Stimulated activated CD4-positive, alpha-beta T cell treated with anti-CD3 and anti-CD28 coated beads, Interleukin-1b, Interleukin-23, amount 100 ng/mL, for 1 hour (primary cell): Measurements from ENCODE around the gene DHRS7B.

Source experiments
- DNase-seq, 2 donors: peaks; one replicate each; pipeline ENCODE4 v3.0.0-alpha.2; 2020; ENCODE audit warnings: low read depth in 2 of 2

DHRS7B gene

GRCh38 chr17:21152731-21153130 lies 26.0 kb downstream of the DHRS7B start:
- DNase-seq = no peak

GRCh38 chr17:21157586-21158370 lies 31.0 kb downstream of the DHRS7B start:
- DNase-seq = no peak

GRCh38 chr17:21160401-21160800 lies 33.6 kb downstream of the DHRS7B start:
- no peak for DNase-seq

- DNase-seq = no peak
These were observed 35.0 kb downstream of the DHRS7B start for GRCh38 chr17:21161498-21162393.

GRCh38 chr17:21162394-21162775 lies 35.6 kb downstream of the DHRS7B start:
- no peak for DNase-seq

GRCh38 chr17:21163101-21163500 lies 36.3 kb downstream of the DHRS7B start:
- no peak for DNase-seq

GRCh38 chr17:21164216-21164615 lies 37.5 kb downstream of the DHRS7B start:
- DNase-seq = no peak

- DNase-seq = no peak
These were observed 37.9 kb downstream of the DHRS7B start for GRCh38 chr17:21164620-21165019.

- no peak for DNase-seq
These were observed 39.3 kb downstream of the DHRS7B start for GRCh38 chr17:21165922-21166594.

GRCh38 chr17:21166595-21167210 lies 39.9 kb downstream of the DHRS7B start:
- no peak for DNase-seq

- no peak for DNase-seq
These were observed 40.5 kb downstream of the DHRS7B start for GRCh38 chr17:21167303-21167702.

GRCh38 chr17:21168555-21168865 lies 41.7 kb downstream of the DHRS7B start:
- no peak for DNase-seq

- no peak for DNase-seq
These were observed 42.7 kb downstream of the DHRS7B start for GRCh38 chr17:21169496-21169895.

- no peak for DNase-seq
These were observed 44.0 kb downstream of the DHRS7B start for GRCh38 chr17:21170809-21171208.

- no peak for DNase-seq
These were observed 44.7 kb downstream of the DHRS7B start for GRCh38 chr17:21171309-21171922.

GRCh38 chr17:21171970-21172510 lies 45.3 kb downstream of the DHRS7B start:
- no peak for DNase-seq

- DNase-seq = no peak
These were observed 46.1 kb downstream of the DHRS7B start for GRCh38 chr17:21172846-21173245.

GRCh38 chr17:21173543-21173942 lies 46.8 kb downstream of the DHRS7B start:
- DNase-seq = no peak

GRCh38 chr17:21174186-21174585 lies 47.4 kb downstream of the DHRS7B start:
- DNase-seq = no peak

- no peak for DNase-seq
These were observed 47.9 kb downstream of the DHRS7B start for GRCh38 chr17:21174713-21175112.

- no peak for DNase-seq
These were observed 50.1 kb downstream of the DHRS7B start for GRCh38 chr17:21176773-21177395.
